ENCODE results near the gene TAF10. TPM values are rescaled to one million over a fixed set of nuclear protein-coding genes. Genes with fewer than 3 reads are reported as not detected.

The TAF10 gene
- total RNA-seq, 4 donors from 2014 or later = 35.7 to 114 (median 53.8) TPM

DNA sequence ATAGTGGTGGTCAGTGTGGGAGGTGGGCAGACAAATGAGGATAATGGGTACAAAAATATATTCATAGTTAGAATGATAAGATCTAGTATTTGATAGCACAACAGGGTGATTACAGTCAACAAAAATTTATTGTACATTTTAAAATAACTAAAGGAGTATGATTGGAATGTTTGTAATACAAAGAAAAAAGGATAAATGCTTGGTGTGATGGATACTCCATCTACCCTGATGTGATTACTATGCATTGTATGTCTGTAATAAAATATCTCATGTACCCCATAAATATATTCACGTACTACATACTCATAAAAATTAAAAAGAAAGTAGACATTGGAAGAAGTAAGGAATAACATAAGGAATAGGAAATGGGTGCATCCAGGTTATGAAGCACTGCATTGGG is 24.0 kb downstream of the TAF10 start:
- WGBS, 2 donors (ENCODE audit: low coverage in 1 of 2) = 82 to 93% methylated on average over 1 of the region's 1 CpG
- in situ Hi-C loops (cut with MboI; ENCODE audit: low pct_ligation_motif_present in 1 of 4, low pct_unique_long_range_greater_than_20kb in 1 of 4, low sequenced_read_pairs in 3 of 4) = no loop called here

DNA sequence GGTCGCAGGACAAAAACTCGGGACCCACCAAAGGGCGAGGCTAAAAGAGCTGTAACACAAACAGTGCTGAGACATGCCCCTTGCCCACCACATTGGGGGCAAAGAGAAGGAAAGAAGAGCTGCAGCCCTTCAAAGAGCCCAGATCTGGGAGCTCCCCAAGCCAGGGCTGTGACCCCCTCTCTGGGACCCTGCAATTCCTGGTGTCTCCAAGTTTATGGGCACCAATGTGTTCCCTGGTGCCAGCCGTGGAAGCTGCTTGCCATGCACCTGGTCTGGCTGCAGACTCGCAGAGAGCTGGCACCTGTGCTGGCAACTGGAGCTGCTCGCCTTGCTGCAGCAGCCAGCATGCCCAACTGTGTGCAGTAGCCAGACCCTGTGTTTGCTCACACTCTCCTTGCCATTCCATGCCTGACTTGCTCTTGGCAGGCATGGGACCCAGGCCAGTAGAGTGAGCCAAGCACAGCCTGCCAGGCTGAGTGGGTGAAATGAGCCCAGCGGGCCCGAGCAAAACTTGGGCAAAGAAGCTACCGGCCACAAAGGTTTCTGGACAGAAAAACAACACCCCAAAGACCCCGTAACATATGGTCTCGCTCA is 24.6 kb downstream of the TAF10 start:
- in situ Hi-C loops (cut with MboI; ENCODE audit: low pct_ligation_motif_present in 1 of 4, low pct_unique_long_range_greater_than_20kb in 1 of 4, low sequenced_read_pairs in 3 of 4) = no loop called here
- no peaks in the 10 kb centered on the region for H3K36me3 ChIP-seq
- peak; percentile 29 to 72 (median 48) for TF ChIP-seq POLR2AphosphoS5 (IDR thresholded peaks at IDR 0.05)
- no peak for TF ChIP-seq POLR2A (IDR thresholded peaks at IDR 0.05)
- no peak for TF ChIP-seq EP300 (IDR thresholded peaks at IDR 0.05; ENCODE audit: low read depth)
- TF ChIP-seq, protein P1, sequence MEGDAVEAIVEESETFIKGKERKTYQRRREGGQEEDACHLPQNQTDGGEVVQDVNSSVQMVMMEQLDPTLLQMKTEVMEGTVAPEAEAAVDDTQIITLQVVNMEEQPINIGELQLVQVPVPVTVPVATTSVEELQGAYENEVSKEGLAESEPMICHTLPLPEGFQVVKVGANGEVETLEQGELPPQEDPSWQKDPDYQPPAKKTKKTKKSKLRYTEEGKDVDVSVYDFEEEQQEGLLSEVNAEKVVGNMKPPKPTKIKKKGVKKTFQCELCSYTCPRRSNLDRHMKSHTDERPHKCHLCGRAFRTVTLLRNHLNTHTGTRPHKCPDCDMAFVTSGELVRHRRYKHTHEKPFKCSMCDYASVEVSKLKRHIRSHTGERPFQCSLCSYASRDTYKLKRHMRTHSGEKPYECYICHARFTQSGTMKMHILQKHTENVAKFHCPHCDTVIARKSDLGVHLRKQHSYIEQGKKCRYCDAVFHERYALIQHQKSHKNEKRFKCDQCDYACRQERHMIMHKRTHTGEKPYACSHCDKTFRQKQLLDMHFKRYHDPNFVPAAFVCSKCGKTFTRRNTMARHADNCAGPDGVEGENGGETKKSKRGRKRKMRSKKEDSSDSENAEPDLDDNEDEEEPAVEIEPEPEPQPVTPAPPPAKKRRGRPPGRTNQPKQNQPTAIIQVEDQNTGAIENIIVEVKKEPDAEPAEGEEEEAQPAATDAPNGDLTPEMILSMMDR (IDR thresholded peaks at IDR 0.05) = no peak
- DNase-seq = no peak
- intact Hi-C loops (cut with DNase I; ENCODE audit: low total_unique reads) = no loop called here
- 87 to 90% methylated on average over 3 to 9 of the region's 11 CpGs for WGBS, 2 donors (ENCODE audit: low coverage in 1 of 2)
- H3K4me1 ChIP-seq = peaks cover 0 to 10% (median 0%) of the 10 kb centered on the region in 4 donors
- no peak overlapping the region for H3K4me3 ChIP-seq
- no peaks in the 10 kb centered on the region for H3K27me3 ChIP-seq
- peaks cover 11 to 18% of the 10 kb centered on the region in 2 donors for H3K9me3 ChIP-seq
- H3K27ac ChIP-seq = peak overlapping the region in 3 of 4 donors; percentile 48 to 60 (median 53)

More for the DNA sequence above, 24.0 kb downstream of the TAF10 start:
- TF ChIP-seq, protein P1 (IDR thresholded peaks at IDR 0.05) = no peak
- no peak for TF ChIP-seq POLR2AphosphoS5 (IDR thresholded peaks at IDR 0.05)
- Histone ChIP-seq H3K36me3 (no peaks in the 10 kb centered on the region), H3K27me3 (no peaks in the 10 kb centered on the region), H3K27ac (peak overlapping the region in 3 of 4 donors; percentile 2 to 53 (median 48)), H3K4me1 (peaks cover 0 to 10% (median 0%) of the 10 kb centered on the region in 4 donors), H3K4me3 (no peak overlapping the region), H3K9me3 (peaks cover 11 to 18% of the 10 kb centered on the region in 2 donors)
- intact Hi-C loops (cut with DNase I; ENCODE audit: low total_unique reads) = no loop called here
- DNase-seq = no peak

DNA sequence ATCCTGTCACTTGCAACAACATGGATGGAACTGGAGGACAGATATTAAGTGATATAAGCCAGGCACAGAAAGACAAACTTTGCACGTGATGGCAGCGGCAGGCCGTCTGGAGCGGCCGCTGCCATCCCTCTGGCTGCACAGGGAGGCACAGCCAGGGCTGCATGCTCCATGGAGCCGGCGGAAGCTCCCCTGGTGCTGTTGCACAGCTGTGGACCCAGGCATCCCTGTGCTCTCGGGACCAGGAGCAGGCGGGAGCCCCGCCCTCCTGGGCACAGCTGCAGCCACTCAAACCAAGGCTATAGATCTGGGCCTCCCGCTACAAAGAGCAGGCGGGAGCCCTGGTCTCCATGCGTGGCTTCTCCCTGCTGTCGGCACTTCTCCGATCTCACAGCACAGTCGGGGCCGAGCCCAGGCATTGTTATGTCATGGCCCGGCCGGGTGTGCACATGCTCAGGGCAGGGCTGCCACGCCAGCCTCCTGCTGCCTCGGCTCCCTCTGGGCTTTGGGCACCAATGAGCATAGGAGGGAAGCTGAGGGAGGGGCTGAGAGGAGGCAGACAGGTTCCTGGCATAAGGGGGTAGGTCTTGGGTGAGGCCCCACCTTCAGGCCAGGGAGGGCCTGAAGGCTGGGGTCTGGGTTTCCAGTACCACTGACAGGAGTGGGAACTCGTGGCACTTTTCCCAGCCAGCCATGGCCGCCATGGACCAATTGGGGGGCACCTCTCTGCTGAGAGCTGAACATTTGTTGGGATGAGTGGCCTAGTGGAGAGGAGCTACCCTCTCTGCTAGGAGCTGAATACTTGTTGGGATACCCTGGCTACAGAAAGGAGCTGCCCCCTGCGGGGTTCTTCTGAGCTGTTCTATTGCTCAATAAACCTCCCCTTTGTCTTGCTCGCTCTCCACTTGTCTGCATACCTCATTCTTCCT is 25.3 kb downstream of the TAF10 start:
- Histone ChIP-seq H3K4me1 (peaks cover 0 to 10% (median 0%) of the 10 kb centered on the region in 4 donors), H3K9me3 (peaks cover 11 to 18% of the 10 kb centered on the region in 2 donors), H3K36me3 (no peaks in the 10 kb centered on the region), H3K4me3 (peak overlapping the region in 1 of 4 donors; percentile 9), H3K27ac (peak overlapping the region in 3 of 4 donors; percentile 48 to 60 (median 53)), H3K27me3 (no peaks in the 10 kb centered on the region)
- in situ Hi-C loops (cut with MboI; ENCODE audit: low pct_ligation_motif_present in 1 of 4, low pct_unique_long_range_greater_than_20kb in 1 of 4, low sequenced_read_pairs in 3 of 4) (no loop called here), intact Hi-C loops (cut with DNase I; ENCODE audit: low total_unique reads) (no loop called here)
- TF ChIP-seq POLR2A (IDR thresholded peaks at IDR 0.05) (no peak), EP300 (IDR thresholded peaks at IDR 0.05; ENCODE audit: low read depth) (no peak), POLR2AphosphoS5 (IDR thresholded peaks at IDR 0.05) (no peak)
- TF ChIP-seq, protein P1 (IDR thresholded peaks at IDR 0.05) = no peak
- WGBS, 2 donors (ENCODE audit: low coverage in 1 of 2) = 80 to 83% methylated on average over 5 to 25 of the region's 25 CpGs
- no peak for DNase-seq

DNA sequence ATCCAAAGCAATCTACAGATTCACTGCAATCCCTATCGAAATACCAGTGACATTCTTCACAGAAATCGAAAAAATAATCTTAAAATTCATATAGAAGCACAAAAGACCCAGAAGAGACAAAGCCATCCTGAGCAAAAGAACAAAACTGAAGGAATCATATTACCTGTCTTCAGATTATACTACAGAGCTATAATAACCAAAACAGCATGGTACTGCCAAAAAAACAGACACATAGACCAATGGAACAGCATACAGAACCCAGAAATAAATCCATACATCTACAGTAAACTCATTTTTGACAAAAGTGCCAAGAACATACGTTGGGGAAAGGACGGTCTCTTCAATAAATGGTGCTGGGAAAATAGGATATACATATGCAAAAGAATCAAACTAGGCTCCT is 27.5 kb downstream of the TAF10 start:
- Histone ChIP-seq H3K4me1 (peaks cover 0 to 10% (median 0%) of the 10 kb centered on the region in 4 donors), H3K36me3 (no peaks in the 10 kb centered on the region), H3K4me3 (no peak overlapping the region), H3K27ac (no peak overlapping the region), H3K27me3 (no peaks in the 10 kb centered on the region), H3K9me3 (peaks cover 11 to 18% of the 10 kb centered on the region in 2 donors)
- no peak for TF ChIP-seq POLR2A (IDR thresholded peaks at IDR 0.05)
- intact Hi-C loops (cut with DNase I; ENCODE audit: low total_unique reads) = no loop called here
- in situ Hi-C loops (cut with MboI; ENCODE audit: low pct_ligation_motif_present in 1 of 4, low pct_unique_long_range_greater_than_20kb in 1 of 4, low sequenced_read_pairs in 3 of 4) = no loop called here
- DNase-seq = no peak
- WGBS, 2 donors (ENCODE audit: low coverage in 1 of 2) = 94 to 97% methylated on average over 4 of the region's 4 CpGs

Data from transverse colon (tissue), 4 donors.